HL-60/S4 treated with retinoic acid at 250 ng/mL for 4 days and 3 days (cell line): ENCODE measurements around the gene DCHS1.

Experiments
- in situ Hi-C: fragments of 300-500 bp; cut with MboI; formaldehyde crosslinking; loops from 2 replicates; pipeline ENCODE4 v1.7.0; 2022; ENCODE audit warnings: low sequenced_read_pairs

DCHS1 gene

GRCh38 chr11:6646918-6647679 lies 8.5 kb downstream of the DCHS1 start:
- in situ Hi-C loops: no loop called here

- in situ Hi-C loops: no loop called here
Measured at GRCh38 chr11:6646576-6646917, 9.1 kb downstream of the DCHS1 start.

- in situ Hi-C loops: no loop called here
Measured at GRCh38 chr11:6646071-6646470, 9.5 kb downstream of the DCHS1 start.

- in situ Hi-C loops: no loop called here
Measured at GRCh38 chr11:6642957-6643356, 12.7 kb downstream of the DCHS1 start.

GRCh38 chr11:6640985-6641701 lies 14.5 kb downstream of the DCHS1 start:
- in situ Hi-C loops: no loop called here

GRCh38 chr11:6640036-6640984 lies 15.3 kb downstream of the DCHS1 start:
- in situ Hi-C loops: no loop called here

- in situ Hi-C loops: no loop called here
Measured at GRCh38 chr11:6638429-6638828, 17.2 kb downstream of the DCHS1 start.

GRCh38 chr11:6637871-6638270 lies 17.7 kb downstream of the DCHS1 start:
- in situ Hi-C loops: no loop called here

GRCh38 chr11:6636480-6636879 lies 19.1 kb downstream of the DCHS1 start:
- in situ Hi-C loops: no loop called here

- in situ Hi-C loops: no loop called here
Measured at GRCh38 chr11:6635082-6635932, 20.3 kb downstream of the DCHS1 start.

GRCh38 chr11:6634534-6634933 lies 21.1 kb downstream of the DCHS1 start:
- in situ Hi-C loops: no loop called here

- in situ Hi-C loops: no loop called here
Measured at GRCh38 chr11:6633422-6634408, 21.9 kb downstream of the DCHS1 start.

- in situ Hi-C loops: no loop called here
Measured at GRCh38 chr11:6632116-6633073, 23.2 kb downstream of the DCHS1 start.

- in situ Hi-C loops: no loop called here
Measured at GRCh38 chr11:6631361-6631890, 24.2 kb downstream of the DCHS1 start.

GRCh38 chr11:6630632-6631291 lies 24.8 kb downstream of the DCHS1 start:
- in situ Hi-C loops: no loop called here

GRCh38 chr11:6629892-6630631 lies 25.5 kb downstream of the DCHS1 start:
- in situ Hi-C loops: no loop called here

GRCh38 chr11:6629573-6629891 lies 26.1 kb downstream of the DCHS1 start:
- in situ Hi-C loops: no loop called here
